ENCODE results near the gene PFKP.

GRCh38 chr10:3053155-3053554 is 14.2 kb upstream of the PFKP start:
- TF ChIP-seq CTCF (IDR thresholded peaks at IDR 0.05) (no peak), POLR2A (IDR thresholded peaks at IDR 0.05) (no peak)
